HL-60 (cell line): ENCODE measurements around the gene GLYATL2.

Source experiments
- DNase-seq, 2 experiments: peaks; one replicate each; pipeline ENCODE4 v3.0.0-alpha.2; 2010 to 2020; ENCODE audit warnings: low read depth in 1 of 2, low spot score in 1 of 2
- H3K27ac ChIP-seq: fragments of 250-450 bp; sonication (Bioruptor Pico); replicated peaks from 2 replicates; pipeline ENCODE4 v1.5.1; 2020; ENCODE audit warnings: mild to moderate bottlenecking, moderate library complexity
- H3K27me3 ChIP-seq: fragments of 250-450 bp; sonication (Bioruptor Pico); 2 replicates; pipeline ENCODE4 v1.5.1; 2021; ENCODE audit warnings: mild to moderate bottlenecking, moderate library complexity; ENCODE audit not compliant: insufficient read depth, poor library complexity, severe bottlenecking
- H3K4me3 ChIP-seq: replicated peaks from 2 replicates; pipeline ENCODE4 v1.5.1; 2011; ENCODE audit warnings: mild to moderate bottlenecking, control low read depth, low read length; ENCODE audit not compliant: insufficient read depth
- CTCF ChIP-seq: IDR thresholded peaks from one replicate; pipeline ENCODE4 v1.5.1; 2011; ENCODE audit warnings: low read length, control low read depth, inconsistent platforms; ENCODE audit not compliant: insufficient read depth
- GABPA ChIP-seq: IDR thresholded peaks from 2 replicates; pipeline ENCODE4 v1.6.1; 2012; ENCODE audit warnings: low read depth
- POLR2AphosphoS5 ChIP-seq: IDR thresholded peaks from 2 replicates; pipeline ENCODE4 v1.6.1; 2012; ENCODE audit warnings: low read depth
- REST ChIP-seq: IDR thresholded peaks from 2 replicates; pipeline ENCODE4 v1.6.1; 2012; ENCODE audit warnings: low read depth; ENCODE audit not compliant: insufficient replicate concordance
- SPI1 ChIP-seq: IDR thresholded peaks from 2 replicates; pipeline ENCODE4 v1.6.1; 2012; ENCODE audit warnings: low read depth, mild to moderate bottlenecking, borderline replicate concordance

GLYATL2 gene

GRCh38 chr11:58837707-58838388 lies 6.7 kb downstream of the GLYATL2 start:
- Histone ChIP-seq H3K27ac (no peak overlapping the region), H3K4me3 (no peak overlapping the region), H3K27me3 (no peaks in the 10 kb centered on the region)
- DNase-seq = no peak
- TF ChIP-seq REST (no peak), GABPA (no peak), POLR2AphosphoS5 (no peak), CTCF (no peak), SPI1 (no peak)

- H3K27ac ChIP-seq = no peak overlapping the region
- DNase-seq = no peak
- H3K4me3 ChIP-seq = no peak overlapping the region
- H3K27me3 ChIP-seq = no peaks in the 10 kb centered on the region
- TF ChIP-seq SPI1 = no peak; the same call in 1 of the 2 replicates
- no peak for TF ChIP-seq REST
- TF ChIP-seq CTCF = no peak
- TF ChIP-seq POLR2AphosphoS5 = no peak
- TF ChIP-seq GABPA = no peak
Observed at GRCh38 chr11:58832056-58832645, 12.4 kb downstream of the GLYATL2 start.

GRCh38 chr11:58830673-58831301 lies 13.7 kb downstream of the GLYATL2 start:
- TF ChIP-seq REST = no peak
- no peak for TF ChIP-seq GABPA
- no peak for TF ChIP-seq CTCF
- Histone ChIP-seq H3K27me3 (no peaks in the 10 kb centered on the region), H3K4me3 (no peak overlapping the region), H3K27ac (no peak overlapping the region)
- DNase-seq = no peak
